Raji (cell line): Measurements from ENCODE around the gene CDC45.

Experiments used
- POLR2A ChIP-seq: IDR thresholded peaks from 2 replicates; pipeline ENCODE4 v1.6.1; 2011; ENCODE audit warnings: low read depth, low read length, control low read depth; ENCODE audit not compliant: insufficient read depth

Gene CDC45

GRCh38 chr22:19543970-19544708, 64.4 kb downstream of the CDC45 start:
- no peak for TF ChIP-seq POLR2A

- TF ChIP-seq POLR2A, result no peak
These were observed 66.2 kb downstream of the CDC45 start for GRCh38 chr22:19545935-19546207.

DNA sequence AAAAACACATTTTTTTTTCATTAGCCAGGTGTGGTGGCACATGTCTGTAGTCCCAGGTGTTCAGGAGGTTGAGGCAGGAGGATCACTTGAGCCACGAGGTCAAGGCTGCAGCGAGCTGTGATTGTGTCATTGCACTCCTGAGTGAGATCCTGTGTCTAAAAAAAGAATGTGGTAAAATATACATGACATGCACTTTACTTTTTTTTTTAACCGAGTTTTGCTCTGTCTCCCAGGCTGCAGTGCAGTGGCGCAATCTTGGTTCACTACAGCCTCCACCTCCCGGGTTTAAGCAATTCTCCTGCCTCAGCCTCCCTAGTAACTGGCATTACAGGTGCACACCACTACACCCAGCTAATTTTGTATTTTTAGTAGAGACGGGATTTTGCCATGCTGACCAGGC, 67.0 kb downstream of the CDC45 start:
- TF ChIP-seq POLR2A, result no peak

DNA sequence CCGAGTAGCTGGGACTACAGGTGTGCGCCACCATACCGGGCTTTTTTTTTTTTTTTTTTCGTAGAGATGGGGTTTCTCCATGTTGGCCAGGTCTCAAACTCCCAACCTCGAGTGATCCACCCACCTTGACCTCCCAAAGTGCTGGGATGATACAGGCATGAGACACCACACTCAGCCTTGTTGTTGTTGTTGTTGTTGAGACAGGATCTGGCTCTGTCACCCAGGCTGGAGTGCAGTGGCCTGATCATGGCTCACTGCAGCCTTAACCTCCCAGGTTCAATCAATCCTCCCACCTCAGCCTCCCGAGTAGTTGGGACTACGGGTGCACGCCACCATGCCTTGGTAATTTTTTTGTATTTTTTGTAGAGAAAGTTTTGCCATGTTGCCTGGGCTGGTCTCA, 67.9 kb downstream of the CDC45 start:
- no peak for TF ChIP-seq POLR2A

GRCh38 chr22:19548964-19549363, 69.2 kb downstream of the CDC45 start:
- TF ChIP-seq POLR2A, result no peak

- no peak for TF ChIP-seq POLR2A
These were observed 69.7 kb downstream of the CDC45 start for GRCh38 chr22:19549428-19549827.

- no peak for TF ChIP-seq POLR2A
These were observed 70.7 kb downstream of the CDC45 start for GRCh38 chr22:19550382-19550781.

DNA sequence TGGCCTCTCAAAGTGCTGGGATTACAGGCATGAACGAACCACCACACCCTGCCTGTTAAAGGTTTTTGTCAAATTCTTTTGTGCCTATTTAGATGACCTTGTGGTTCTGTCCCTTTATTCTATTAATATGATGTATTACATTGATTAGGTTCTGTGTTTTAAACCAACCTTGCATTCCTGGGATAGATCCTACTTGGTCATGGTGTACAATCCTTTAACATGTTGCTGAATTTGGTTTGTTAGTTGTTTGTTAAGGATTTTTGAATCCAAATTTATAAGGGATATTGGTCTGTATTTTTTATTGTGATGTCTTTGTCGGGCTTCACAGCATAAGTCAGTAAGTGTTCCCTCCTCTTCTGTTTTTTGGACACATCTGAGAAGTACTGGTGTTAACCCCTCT, 73.5 kb downstream of the CDC45 start:
- TF ChIP-seq POLR2A, result no peak

DNA sequence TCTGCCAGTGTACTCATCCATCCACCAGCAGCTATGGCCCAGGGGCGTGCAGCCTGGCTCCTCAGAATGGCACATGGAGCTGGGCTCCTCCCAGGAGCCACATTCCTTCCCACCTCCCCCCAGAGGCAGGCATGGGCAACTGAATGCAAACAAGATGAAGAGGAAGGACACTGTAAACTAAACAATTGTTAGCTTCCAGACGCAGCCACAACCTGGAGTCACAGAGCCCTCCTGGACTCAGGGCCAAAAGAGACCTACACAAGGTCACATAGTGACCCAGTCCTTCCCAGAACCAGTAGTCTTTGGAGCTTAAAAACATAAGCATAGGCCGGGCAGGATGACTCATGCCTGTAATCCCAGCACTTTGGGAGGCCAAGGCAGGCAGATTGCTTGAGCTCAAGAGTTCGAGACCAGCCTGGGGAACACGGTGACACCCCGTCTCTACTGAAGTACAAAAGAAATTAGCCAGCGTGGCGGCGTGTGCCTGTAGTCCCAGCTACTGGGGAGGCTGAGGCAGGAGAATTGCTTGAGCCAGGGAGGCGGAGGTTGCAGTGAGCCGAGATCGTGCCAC, 75.2 kb downstream of the CDC45 start:
- TF ChIP-seq POLR2A, result no peak

DNA sequence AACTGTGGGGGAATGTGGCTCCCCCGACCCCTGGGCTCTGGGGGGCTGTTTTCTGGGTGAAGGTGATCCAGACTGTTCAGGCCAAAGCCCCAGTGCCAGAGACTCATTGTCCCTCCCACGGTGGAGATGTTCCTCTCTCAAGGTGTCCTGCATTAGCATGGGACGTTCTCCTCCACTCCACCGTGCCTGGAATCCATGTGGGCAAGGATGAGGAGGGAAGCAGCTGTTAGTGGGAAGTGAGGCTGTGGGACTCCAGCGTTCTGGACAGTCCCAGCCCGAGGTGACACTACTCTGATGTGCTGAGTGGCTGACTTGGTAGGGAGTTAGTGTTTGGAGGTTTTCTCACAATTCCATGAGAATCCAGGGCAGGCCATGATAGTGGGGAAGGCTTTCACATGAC, 75.9 kb downstream of the CDC45 start:
- no peak for TF ChIP-seq POLR2A

DNA sequence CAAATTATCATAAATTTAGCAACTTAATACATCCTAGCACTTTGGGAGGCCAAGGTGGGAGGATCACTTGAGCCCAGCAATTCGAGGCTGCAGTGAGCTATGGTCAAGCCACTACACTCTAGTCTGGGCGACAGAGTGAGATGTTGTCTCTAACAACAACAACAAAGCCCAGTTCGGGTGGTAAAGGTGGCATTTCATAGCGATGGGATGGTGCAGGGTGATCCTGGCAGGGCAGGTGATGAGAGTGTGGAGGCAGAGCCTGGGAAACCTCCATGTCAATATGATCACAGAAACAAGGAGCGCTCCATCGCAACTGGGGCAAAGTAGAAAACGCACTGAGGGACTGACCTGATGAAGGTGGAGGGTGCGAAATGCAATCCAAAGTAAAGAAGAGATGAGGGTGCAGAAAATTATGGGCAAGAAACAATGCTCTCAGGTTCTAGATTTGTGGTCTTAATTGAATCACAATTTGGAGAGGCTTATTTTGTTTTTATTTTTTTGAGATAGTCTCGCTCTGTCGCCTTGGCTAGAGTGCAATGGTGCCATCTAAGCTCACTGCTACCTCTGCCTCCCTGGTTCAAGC, 77.3 kb downstream of the CDC45 start:
- TF ChIP-seq POLR2A, result no peak

- no peak for TF ChIP-seq POLR2A
These were observed 79.6 kb downstream of the CDC45 start for GRCh38 chr22:19559324-19559811.

GRCh38 chr22:19559956-19560355, 80.2 kb downstream of the CDC45 start:
- no peak for TF ChIP-seq POLR2A

GRCh38 chr22:19565382-19566278, 85.9 kb downstream of the CDC45 start:
- no peak for TF ChIP-seq POLR2A

- no peak for TF ChIP-seq POLR2A
These were observed 86.8 kb downstream of the CDC45 start for GRCh38 chr22:19566279-19567156.
